Putamen (tissue), 1 donor: ENCODE results near the gene LHX2.
"Not testable (repeated sequence)": the region's sequence is repeated elsewhere in the genome, so short reads cannot be mapped to it uniquely, and the experiment has no call there.

Experiments used
- DNase-seq: peaks from one replicate; pipeline ENCODE4 v3.0.0-alpha.2; 2016; ENCODE audit warnings: low spot score

Gene LHX2, protein sequence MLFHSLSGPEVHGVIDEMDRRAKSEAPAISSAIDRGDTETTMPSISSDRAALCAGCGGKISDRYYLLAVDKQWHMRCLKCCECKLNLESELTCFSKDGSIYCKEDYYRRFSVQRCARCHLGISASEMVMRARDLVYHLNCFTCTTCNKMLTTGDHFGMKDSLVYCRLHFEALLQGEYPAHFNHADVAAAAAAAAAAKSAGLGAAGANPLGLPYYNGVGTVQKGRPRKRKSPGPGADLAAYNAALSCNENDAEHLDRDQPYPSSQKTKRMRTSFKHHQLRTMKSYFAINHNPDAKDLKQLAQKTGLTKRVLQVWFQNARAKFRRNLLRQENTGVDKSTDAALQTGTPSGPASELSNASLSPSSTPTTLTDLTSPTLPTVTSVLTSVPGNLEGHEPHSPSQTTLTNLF

DNA sequence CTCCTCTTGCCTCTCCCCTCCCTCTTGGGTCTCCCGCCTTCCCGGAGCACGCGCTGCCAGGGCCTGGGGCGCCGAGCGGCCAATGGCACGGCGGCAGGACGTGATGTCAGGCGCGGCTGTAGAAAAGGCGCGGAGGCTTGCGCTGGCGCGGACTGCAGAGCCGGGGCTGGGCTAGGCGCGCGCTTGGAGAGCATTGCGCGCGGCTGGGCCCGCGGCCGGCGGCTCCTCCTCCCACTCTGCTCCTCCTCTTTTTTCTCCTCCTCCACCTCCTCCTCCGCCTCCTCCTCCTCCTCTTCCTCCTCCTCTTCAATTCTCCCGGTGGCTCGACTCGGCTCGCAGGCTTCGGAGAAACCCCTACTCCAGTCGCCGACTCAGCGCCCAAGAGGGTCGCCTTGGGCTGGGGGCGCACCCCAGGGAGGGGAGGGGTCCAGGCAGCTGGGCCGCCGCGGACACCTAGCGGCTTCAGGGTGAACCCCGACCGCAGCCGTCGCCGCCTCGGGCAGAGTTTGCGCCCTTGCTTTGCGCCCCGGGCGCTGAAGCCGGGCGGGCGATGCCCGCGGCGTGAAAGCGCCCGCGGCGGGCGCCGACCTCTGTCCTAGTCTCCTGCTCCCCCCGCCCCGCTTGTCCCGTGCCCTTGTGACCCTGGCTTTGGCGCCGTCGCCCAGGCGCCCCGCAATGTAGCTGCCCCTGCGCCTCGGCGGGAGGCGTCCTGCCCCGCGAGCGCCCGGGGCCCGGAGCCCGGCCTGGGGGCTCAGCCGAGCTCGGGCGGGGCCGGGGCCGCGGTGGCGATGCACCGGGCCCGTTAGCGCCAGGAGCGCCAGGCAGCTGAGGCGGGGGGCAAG, at the start of gene LHX2:
LHX2 (plus strand) TSS at position 309 of the 842 bp plus-strand sequence. CDS start 581 bp downstream, outside the sequence.
- DNase-seq: peak; percentile 64

DNA sequence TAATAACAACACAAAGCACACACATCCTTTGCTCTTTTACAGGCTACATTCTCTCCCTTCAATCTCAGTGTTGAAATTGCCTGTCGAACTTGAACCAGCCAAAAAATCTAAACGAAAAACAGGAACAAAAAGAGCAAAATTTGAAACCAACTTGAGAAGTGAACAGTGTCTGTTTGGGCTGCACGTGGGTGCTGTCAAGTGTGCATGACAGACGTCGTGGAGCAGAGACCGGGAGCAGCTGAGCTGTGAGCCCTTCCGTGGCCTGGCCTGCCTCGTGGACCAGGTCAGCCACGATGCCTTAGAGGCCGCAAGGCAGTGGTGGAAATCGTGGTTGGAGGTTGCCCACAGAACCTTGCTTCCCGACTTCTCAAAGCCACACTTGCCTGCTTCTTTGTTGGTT, 46.8 kb upstream of the LHX2 start:
- no peak for DNase-seq

DNA sequence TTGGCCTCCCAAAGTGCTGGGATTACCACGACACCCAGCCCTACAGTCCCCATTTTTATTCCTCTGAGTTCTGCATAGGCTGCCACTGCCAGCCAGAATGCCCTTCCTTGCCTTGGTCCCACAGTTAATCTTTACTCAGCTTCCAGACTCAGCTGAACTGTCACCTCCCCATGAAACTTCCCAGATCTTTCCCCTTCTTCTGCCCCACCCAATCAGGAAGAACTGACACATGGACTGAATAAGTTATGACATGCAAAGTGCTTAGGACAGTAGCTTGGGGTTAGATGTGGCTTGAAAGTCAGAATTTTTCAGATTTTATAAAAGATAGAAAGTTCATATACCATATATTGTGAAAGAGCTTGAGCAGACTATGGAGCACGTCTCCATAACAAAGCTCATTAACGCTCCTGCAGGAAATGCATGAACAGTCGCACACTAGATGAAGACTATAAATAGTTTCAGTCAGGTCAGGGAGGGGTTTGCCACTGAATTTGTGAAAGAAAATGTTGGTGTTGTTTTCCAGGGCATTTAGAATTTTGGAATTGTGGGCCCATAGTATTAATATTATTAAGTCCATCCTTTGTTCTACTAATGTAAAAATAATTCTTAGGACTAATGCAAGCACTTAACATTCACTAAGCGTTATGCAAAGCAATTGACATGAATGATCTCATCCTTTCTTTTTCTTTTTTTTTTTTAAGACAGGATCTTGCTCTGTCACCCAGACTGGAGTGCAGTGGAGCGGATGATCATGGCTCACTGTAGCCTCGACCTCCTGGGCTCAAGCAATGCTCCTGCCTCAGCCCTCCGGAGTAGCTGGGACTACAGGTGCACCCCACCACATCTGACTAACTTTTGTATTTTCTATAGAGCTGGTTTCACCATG, 45.5 kb upstream of the LHX2 start:
- no peak for DNase-seq

DNA sequence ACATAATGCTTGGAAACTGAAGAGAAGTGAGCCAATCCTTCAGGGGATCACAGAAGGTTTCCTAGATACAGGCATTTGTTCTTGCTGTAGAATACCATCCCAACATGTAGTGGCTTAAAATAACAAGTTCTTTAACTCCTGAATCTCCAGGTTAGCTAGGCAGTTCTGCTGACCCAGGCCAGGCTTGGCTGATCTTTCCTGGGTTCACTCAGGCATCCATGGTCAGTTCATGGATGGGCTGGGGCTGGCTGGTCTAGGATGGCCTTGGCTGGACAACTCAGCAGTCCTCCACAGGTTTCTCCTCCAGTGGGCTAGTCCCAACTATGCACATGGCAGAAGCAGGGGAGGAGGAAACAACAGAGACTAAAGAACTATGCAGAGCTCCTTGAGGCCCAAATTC, 44.2 kb upstream of the LHX2 start:
- DNase-seq: no peak

DNA sequence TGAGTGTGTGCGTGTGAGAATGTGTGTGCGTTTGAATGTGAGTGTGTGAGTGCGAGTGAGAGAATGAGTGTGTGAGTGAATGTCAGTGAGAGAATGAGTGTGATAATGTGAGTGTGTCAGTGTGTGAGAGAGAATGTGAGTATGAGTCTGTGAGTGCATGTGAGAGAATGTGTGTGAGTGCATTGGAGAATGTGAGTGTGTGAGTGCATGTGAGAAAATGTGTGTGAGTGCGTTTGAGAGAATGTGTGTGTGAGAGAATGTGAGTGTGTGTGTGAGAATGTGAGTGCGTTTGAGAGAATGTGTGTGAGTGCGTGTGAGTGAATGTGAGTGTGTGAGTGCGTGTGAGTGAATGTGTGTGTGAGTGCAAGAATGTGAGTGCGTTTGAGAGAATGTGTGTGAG, 39.0 kb upstream of the LHX2 start:
- DNase-seq: no peak

DNA sequence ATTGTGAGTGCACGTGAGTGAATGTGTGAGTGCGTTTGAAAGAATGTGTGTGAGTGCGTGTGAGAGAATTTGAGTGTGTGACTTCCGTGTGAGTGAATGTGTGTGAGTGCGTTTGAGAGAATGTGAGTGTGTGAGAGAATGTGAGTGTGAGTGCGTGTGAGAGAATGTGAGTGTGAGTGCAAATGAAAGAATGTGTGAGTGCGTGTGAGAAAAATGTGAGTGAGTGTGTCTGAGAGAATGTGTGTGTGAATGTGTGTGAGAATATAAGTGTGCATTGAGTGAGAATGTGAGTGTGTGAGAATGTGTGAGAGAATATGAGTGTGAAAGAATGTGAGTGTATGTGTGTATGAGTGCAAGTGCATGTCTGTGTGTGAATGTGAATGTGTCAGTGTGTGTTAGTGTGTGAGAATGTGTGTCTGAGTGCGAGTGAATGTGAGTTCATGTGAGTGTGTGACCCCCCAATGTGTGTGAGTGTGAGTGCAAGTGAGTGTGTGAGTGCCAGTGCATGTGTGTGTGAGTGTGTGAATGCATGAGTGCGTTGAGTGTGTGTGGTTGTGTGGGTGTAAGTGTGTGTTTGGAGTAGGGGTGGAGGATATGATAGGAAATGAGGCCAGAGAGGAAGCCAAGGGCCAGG, 37.9 kb upstream of the LHX2 start:
- no peak for DNase-seq

DNA sequence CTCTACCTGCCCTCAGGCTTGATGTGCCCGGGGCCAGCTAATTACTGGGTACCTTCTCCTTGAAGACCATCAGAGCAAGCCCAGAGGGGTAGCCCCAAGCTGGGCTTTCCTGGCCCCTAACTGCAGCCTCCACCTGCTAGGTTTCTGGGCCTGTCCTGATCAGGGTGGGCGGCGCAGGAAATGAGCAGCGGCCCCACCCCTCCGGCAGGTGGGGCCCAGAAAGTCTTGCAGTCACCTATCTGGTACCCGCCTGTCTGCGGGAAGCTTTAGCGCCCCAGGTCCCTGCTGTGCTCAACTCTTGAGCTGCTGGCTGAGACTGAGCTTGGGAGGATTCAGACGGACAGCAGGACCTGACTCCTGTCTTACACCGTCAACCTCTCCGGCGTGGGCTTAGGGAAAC, 37.1 kb upstream of the LHX2 start:
- no peak for DNase-seq

DNA sequence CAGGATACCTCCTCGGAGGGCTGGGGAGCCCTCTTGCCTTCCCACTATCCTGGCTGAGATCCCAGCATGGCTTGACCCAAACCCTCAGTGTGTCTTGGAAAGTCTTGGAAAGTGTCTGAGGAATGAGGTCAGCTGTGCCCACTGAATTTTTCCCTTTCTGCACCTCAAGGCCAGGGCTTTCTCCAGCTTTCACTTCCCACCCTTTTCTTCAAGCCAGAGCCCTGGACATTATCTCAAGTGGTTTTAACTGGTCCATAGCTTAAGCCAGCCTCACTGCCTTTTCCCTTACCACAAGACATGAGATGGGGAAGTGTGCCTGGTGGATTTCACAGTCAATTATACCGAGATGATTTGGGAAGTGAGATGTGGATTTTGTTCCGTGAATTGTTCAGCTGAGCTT, 35.7 kb upstream of the LHX2 start:
- DNase-seq: no peak

DNA sequence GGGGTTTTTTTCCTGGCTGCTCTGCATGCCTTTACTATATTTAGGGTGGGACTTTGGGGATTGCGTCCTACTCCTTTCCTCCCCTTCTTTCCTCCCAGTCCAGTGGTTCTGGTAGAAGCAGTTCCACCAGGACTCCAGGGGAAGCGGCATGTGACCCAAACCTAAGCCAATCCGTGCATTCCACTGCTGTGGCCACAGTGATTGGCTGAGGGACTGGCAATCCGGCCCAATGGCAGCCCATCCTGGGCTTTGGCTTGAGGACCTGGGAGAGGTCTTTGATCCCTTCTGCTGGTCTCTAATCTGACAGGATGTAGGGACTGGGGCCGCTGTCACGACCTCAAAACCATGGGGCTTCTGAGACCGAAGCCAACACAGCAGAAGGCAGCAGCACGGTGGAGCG, 35.0 kb upstream of the LHX2 start:
- not testable (repeated sequence) for DNase-seq

DNA sequence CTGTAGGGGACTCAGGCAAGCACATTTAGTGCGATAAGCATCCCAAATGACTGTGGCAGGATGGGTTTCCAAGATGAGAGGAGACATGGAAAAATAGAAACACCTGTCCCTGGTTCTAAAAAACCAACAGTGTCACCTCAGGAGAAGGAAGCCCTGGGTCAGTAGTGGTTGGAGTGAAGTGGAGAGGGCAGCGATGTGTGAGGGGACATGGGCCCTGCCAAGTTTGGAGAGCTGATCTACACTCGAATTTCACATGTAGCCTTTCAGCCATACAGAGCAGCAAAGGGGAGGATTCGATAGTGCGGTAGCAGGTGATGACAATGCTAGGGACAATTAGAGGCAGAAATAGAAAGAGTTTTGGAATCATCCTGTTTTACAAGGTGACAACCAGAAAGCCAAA, 32.6 kb upstream of the LHX2 start:
- no peak for DNase-seq

DNA sequence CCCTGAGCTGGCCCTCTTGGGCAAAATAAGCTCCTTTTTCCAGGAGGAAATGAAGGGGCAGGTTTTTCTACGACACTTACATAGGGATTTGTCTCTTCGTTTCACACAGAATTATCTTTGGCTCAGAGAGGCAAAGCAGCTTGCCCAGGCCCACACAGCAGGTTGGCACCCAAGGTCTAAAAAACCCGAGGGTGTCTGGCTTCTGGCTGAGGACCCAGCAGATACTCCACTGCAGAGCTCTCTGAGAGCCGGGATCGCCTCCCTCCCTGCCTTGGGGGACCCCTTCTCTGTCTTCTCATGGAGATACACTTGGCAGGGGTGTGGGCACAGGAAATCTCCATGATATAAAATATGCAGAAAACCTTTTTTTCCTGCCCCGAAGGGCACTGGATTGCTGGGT, 29.0 kb upstream of the LHX2 start:
- DNase-seq: no peak

DNA sequence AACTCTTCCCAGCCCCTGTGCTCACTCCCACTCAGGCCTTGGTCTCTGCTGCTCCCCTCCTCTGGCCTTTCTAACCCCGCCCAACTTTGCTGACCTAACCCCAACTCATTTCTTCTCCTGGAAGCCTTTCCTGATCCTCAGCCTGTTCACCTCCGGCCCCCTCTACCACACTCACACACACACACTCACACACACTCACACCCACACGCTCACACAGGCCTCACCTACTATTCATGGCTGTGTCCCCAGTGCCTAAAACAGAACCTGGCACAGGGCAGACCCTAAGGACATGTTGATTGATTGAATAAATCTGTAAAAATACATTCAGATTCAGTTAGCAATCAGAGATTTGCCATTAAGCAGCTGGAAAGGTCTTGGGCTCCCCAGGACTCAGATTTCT, 28.5 kb upstream of the LHX2 start:
- DNase-seq: no peak

DNA sequence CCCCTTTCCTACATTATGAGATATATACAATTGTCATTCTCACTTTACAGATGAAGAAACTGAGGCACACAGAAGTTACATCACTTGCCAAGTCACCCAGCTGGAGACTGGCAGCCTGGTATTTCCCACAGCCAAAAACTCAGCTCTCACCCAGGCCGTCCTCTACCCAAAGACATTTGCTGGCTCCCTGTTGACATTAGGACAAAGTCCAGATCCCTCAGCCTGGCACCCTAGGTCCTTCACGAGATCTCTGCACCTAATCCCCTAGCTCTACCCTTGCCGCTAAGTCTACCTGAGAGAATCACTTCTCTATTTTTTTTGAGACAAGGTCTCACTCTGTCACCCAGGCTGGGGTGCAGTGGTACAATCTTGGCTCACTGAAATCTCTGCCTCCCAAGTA, 26.8 kb upstream of the LHX2 start:
- DNase-seq: no peak

DNA sequence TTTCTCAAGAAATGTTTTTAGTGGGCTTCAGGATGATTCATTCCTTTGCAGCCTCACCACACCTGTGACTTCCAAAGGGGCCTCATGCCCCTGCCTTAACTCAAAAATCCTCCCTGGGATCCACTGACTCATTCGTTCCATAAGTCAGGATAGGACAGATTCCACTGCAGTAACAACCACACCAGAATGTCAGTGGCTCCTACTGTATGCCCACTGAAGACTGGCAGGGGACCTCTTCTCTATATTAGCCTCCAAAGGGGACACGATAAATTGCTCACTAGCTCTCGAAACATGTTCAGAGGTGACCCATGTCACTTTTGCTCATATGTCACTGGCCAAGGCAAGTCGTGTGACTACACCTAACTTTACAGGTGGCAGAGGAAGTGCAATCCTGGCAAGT, 25.7 kb upstream of the LHX2 start:
- no peak for DNase-seq

DNA sequence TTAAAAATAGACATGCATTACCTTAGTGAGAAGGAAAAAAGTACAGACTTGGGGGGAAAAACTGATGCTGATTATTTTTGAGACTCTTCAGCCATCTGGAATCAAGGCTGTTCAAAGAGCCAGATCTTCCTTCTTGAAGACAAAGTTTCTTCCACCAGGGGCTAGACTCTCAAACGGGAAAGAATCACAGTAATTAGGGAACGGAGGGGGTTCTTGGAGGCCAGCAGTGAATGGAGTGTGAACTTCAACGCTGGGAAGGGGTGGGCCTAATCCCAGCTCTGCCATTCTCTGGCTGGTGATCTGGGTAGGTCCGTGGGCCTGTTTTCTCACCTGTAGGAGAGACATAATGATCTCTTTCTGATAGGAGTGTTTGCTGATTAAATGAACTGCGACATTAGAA, 21.1 kb upstream of the LHX2 start:
- DNase-seq: no peak

DNA sequence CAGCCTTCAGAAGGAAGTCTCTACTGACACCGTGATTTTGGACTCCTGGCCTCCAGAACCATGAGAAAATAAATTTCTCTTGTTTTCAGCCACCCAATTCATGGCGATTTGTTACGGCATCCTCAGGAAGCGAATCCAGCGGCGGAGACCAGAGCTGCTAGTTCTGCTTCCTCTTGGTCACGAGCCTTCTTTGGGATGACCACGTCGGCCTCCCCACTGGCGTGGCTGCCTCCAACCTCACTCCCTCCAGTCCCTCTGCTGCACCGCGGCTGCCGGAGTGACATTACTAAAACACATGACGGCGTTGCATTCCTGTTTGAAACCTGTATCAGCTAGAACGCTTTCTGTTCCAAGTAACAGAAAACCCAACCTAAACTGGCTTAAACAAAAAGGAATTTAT, 18.9 kb upstream of the LHX2 start:
- DNase-seq: not testable (repeated sequence)

DNA sequence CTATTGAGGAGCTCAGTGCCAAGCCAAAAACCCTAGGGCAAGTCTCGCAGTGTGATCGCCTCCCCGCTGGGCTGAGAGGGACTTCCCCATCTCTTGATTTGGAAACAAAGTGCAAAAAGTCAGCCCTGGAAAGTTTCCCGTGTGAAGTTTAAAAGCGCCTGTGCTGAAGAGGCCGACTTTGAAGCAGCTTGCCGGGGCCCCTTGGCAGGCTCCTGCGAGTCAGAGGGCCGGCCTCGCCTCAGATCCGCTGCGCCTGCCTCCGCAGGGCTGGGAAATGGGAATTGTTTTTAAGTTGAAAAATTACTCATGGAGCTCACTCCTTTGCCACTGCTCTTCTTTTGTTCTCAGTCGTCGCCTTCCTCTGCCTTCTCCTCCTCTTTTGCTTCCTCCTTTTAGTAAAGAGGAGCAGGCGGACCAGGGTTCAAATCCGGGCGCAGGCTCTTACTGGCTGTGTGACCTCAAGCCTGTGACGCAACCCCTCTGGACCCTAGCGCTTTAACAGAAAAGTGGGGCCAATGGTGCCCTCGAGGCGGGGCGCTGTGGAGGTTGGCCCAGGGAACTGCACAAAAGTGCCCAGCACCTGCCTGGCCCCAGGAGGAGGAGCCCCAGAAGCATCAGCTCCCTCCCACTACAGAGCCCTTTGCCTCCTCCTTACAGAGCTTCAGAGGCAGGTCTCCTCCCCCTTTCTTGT, 14.7 kb upstream of the LHX2 start:
- no peak for DNase-seq

DNA sequence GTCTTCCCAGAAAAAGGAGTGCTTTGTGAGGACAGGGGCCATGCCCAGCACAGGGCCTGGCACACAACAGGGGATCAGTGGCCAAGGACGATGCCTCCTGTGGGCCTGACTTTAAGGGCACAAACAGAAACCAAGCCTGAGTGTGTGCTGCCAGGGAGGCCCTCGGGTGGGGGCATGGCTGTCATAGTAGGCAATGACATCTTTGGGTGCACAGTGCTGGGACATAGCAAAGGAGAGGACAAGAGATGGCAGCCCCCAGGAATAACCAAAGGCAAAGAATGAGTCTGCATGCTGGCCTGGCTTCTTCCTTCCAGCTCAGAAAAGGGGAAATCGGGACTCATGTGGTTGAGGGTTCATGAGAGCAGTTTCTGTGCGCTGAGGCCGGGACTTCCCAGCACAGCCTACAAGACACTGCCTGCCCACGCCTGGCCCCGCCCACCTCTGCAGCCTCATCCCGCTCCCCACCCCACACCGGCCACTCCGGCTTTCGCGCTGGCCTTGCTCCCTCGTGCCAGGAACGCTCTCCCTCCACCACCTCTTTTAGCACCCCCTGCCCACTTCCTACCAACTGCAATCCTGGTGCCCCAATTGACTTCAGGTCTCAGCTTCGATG, 13.8 kb upstream of the LHX2 start:
- no peak for DNase-seq

DNA sequence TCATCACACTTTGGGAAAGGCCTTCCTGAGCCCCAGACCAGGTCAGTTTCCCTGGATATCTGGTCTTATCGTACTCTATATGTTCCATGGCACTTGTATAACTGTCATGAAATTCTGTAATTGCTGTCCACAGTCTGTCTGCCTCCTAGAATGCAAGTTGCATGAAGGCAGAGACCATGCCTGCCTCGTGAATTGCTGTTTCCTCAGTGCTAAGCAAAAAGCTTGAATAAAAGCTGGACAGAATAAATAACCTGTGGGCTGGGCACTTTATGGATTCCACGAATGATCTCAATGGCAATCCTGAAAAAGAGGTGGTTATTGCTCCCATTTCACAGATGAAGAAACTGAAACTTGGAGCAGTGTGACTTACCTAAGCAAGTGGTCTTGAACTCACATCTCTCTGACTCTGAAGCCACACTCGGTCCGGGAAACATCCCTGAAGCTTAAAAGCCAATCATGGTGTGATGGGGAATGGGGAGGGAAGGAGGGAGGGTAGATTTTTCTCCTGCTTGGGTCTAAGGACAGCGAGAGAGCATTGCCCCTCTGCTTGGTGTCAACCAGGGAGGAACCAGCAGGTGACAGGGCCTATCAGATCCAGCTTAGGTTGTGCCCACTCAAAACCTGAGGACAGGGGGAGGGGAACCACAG, 13.2 kb upstream of the LHX2 start:
- no peak for DNase-seq

DNA sequence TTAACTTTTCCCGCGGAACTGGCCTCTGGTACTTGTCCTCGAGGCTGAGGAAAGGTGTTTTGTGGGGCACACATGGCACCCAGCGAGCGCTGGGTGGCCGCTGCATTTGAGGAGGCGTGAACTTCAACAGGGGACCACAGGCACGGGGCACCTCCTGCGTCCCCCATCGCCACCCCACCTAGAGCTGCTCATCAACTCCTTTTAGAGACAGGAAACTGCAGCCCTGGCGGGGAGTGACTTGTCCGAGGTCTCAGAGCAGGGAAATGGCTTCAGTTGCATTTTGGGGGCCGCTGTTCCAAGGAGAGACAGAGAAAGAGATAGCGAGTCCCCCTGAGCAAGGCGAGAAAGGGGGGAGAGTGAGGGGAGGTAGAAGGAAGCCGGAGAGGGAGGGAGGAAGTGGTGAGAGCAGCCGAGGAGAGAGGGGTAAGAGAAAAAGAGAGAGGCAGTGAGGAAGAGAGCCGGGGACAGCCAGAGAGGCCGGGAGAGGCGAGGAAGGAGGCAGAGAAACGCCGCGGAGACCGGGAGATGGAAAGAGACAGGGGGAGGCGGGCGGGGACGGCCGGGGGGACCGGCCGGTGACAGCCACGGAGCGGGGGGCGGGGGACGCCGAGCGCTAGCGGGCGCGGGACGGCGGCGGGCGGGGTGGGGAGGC, 12.5 kb upstream of the LHX2 start:
- no peak for DNase-seq
